KBM-7 (cell line): ENCODE results near the gene RFX7.
A peak's percentile ranks its signal among the peaks of the same experiment; 100 is the strongest.

Experiments used
- DNase-seq: peaks from one replicate; pipeline ENCODE4 v3.0.0-alpha.2; 2015
- in situ Hi-C: fragments of 300-500 bp; cut with MboI; formaldehyde crosslinking; loops from 2 replicates; pipeline ENCODE4 v1.14.3; 2020; ENCODE audit warnings: low sequenced_read_pairs, low pct_unique_long_range_greater_than_20kb, mixed read lengths

Gene RFX7

GRCh38 chr15:56077081-56077480, 166.6 kb downstream of the RFX7 start:
- no peak for DNase-seq
- in situ Hi-C loops: no loop called here

- no peak for DNase-seq
- in situ Hi-C loops: no loop called here
Measured at GRCh38 chr15:56076640-56077039, 167.0 kb downstream of the RFX7 start.

- DNase-seq: no peak
- in situ Hi-C loops: no loop called here
Measured at GRCh38 chr15:56074481-56075265, 169.0 kb downstream of the RFX7 start.

GRCh38 chr15:56064152-56064551, 179.5 kb downstream of the RFX7 start:
- in situ Hi-C loops: no loop called here

GRCh38 chr15:56059716-56060115, 184.0 kb downstream of the RFX7 start:
- in situ Hi-C loops: no loop called here
- no peak for DNase-seq

More at GRCh38 chr15:56064152-56064551, 179.5 kb downstream of the RFX7 start:
- no peak for DNase-seq

GRCh38 chr15:56058986-56059385, 184.7 kb downstream of the RFX7 start:
- peak; percentile 9 for DNase-seq
- in situ Hi-C loops: no loop called here

- no peak for DNase-seq
- in situ Hi-C loops: no loop called here
Measured at GRCh38 chr15:56056626-56057025, 187.1 kb downstream of the RFX7 start.

GRCh38 chr15:56053046-56053400, 190.7 kb downstream of the RFX7 start:
- in situ Hi-C loops: no loop called here
- DNase-seq: no peak

- in situ Hi-C loops: no loop called here
Measured at GRCh38 chr15:56052395-56053045, 191.2 kb downstream of the RFX7 start.

GRCh38 chr15:56051676-56052075, 192.0 kb downstream of the RFX7 start:
- no peak for DNase-seq
- in situ Hi-C loops: no loop called here

More at GRCh38 chr15:56052395-56053045, 191.2 kb downstream of the RFX7 start:
- peak; percentile 57 for DNase-seq

- DNase-seq: no peak
- in situ Hi-C loops: no loop called here
Measured at GRCh38 chr15:56049577-56049976, 194.1 kb downstream of the RFX7 start.

- in situ Hi-C loops: no loop called here
- DNase-seq: no peak
Measured at GRCh38 chr15:56047354-56047753, 196.3 kb downstream of the RFX7 start.

- DNase-seq: no peak
- in situ Hi-C loops: no loop called here
Measured at GRCh38 chr15:56045068-56045748, 198.5 kb downstream of the RFX7 start.

- peak; percentile 50 for DNase-seq
- in situ Hi-C loops: no loop called here
Measured at GRCh38 chr15:56042982-56043980, 200.4 kb downstream of the RFX7 start.

- in situ Hi-C loops: no loop called here
- DNase-seq: no peak
Measured at GRCh38 chr15:56042498-56042897, 201.2 kb downstream of the RFX7 start.

GRCh38 chr15:56042031-56042430, 201.6 kb downstream of the RFX7 start:
- no peak for DNase-seq
- in situ Hi-C loops: no loop called here

GRCh38 chr15:56040081-56041035, 203.3 kb downstream of the RFX7 start:
- in situ Hi-C loops: no loop called here
- peak; percentile 16 for DNase-seq

- no peak for DNase-seq
- in situ Hi-C loops: no loop called here
Measured at GRCh38 chr15:56038707-56039106, 205.0 kb downstream of the RFX7 start.
